ENCODE data around the gene CNDP1.

- TF ChIP-seq CTCF (IDR thresholded peaks at IDR 0.05) (no peak), ZFX (IDR thresholded peaks at IDR 0.05; ENCODE audit: borderline replicate concordance) (no peak)
Measured at GRCh38 chr18:74579496-74580065, 45.3 kb downstream of the CNDP1 start.

Measured in 22Rv1 (cell line).